Breast epithelium (tissue), 4 donors: ENCODE measurements around the gene FEZF2. TPM values are rescaled to one million over a fixed set of nuclear protein-coding genes. Genes with fewer than 3 reads are reported as not detected.

Experiments used
- DNase-seq, 2 donors: peaks; one replicate each; pipeline ENCODE4 v3.0.0-alpha.2; 2019; ENCODE audit warnings: low spot score in 2 of 2
- H3K27ac ChIP-seq, 2 donors: fragments of 200-600 bp; sonication (generic) in 1 of 2; one replicate each; pipeline ENCODE4 v1.5.1; 2016 to 2019; ENCODE audit warnings: mild to moderate bottlenecking in 1 of 2
- H3K27me3 ChIP-seq, 2 donors: fragments of 200-600 bp; sonication (generic) in 1 of 2; one replicate each; pipeline versions ENCODE4 v1.5.1 to v1.6.0; 2017 to 2019; ENCODE audit warnings: control low read depth in 1 of 2, mild to moderate bottlenecking in 1 of 2
- H3K36me3 ChIP-seq: fragments of 200-600 bp; one replicate; pipeline ENCODE4 v1.5.1; 2019
- H3K4me1 ChIP-seq, 2 donors: fragments of 200-600 bp; sonication (generic); one replicate each; pipeline ENCODE4 v1.5.1; 2016 to 2019; ENCODE audit warnings: control low read depth in 1 of 2
- H3K4me3 ChIP-seq, 3 donors: fragments of 200-600 bp; sonication (generic); 1 replicate in 2 of 3; 2 replicates in 1 of 3; pipeline ENCODE4 v1.5.1; 2016 to 2019; ENCODE audit warnings: mild to moderate bottlenecking in 3 of 3, moderate library complexity in 2 of 3
- H3K9me3 ChIP-seq, 2 donors: fragments of 200-600 bp; sonication (generic) in 1 of 2; one replicate each; pipeline ENCODE4 v1.5.1; 2016 to 2019; ENCODE audit warnings: control low read depth in 1 of 2
- POLR2A ChIP-seq: fragments of 450-650 bp; IDR thresholded peaks from one replicate; pipeline ENCODE4 v1.6.1; 2016; ENCODE audit warnings: antibody characterized with exemption, mild to moderate bottlenecking, moderate library complexity
- POLR2AphosphoS5 ChIP-seq, 3 donors: sonication (generic); formaldehyde crosslinking; IDR thresholded peaks; one replicate each; pipeline ENCODE4 v1.6.1; 2017; ENCODE audit warnings: antibody characterized with exemption in 3 of 3
- intact Hi-C: fragments of 100-400 bp; cut with DNase I; formaldehyde crosslinking; loops from one replicate; pipeline ENCODE4 v1.15.1; 2023; ENCODE audit warnings: low total_unique reads
- total RNA-seq, 3 donors: library from RNA; depleted of rRNA; stranded (reverse); fragments of >200 nt; gene quantifications; one replicate each; pipeline ENCODE4 v1.1.0, GENCODE V29; 2016
- TF ChIP-seq, protein P1 (sequence below), 3 donors: fragments of 450-650 bp; IDR thresholded peaks; one replicate each; pipeline ENCODE4 v1.5.1; 2016 to 2017; ENCODE audit warnings: antibody characterized with exemption in 3 of 3, mild to moderate bottlenecking in 3 of 3, moderate library complexity in 3 of 3

Gene FEZF2
- total RNA-seq, 3 donors from 2014 or later = not detected

DNA sequence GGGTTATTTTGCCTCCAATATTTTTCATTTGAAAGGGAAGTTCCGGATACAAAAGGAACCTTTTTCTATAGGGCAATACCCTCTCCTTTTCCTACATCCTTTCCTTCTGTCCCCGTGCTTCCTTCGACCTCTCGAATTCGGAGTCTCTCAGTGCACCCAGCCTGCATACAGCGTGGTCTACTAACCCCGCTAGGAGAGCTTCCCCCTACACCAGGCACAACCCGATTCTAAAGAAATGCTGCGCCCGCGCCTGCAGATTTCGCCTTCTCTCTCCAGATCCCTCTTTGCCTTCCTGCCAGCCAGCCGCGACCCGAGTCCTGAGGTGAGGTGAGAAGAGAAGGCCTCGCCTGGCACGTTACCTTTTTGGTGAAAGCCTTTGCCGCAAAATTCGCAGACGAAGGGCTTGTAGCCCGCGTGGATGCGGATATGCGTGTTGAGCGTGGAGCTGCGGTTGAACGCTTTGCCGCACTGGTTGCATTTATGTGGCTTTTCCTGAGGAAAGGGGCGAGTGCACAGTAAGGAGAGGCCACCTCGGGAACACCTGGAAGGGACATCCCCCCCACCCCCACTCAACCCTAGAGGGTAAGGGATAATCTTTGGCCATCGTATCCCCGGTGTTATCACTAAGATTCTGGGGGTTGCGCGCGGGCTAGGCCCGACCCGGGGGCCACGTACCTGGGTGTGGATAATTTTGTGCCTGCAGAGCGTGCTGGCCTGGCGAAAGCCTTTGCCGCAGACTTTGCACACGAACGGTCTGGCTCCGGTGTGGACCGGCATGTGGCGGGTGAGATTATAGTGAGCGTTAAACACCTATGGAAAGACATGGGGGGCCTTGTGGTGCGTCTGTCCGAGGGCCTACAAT lies 2.3 kb downstream of the FEZF2 start:
- H3K4me3 ChIP-seq = no peak overlapping the region
- TF ChIP-seq, protein P1, sequence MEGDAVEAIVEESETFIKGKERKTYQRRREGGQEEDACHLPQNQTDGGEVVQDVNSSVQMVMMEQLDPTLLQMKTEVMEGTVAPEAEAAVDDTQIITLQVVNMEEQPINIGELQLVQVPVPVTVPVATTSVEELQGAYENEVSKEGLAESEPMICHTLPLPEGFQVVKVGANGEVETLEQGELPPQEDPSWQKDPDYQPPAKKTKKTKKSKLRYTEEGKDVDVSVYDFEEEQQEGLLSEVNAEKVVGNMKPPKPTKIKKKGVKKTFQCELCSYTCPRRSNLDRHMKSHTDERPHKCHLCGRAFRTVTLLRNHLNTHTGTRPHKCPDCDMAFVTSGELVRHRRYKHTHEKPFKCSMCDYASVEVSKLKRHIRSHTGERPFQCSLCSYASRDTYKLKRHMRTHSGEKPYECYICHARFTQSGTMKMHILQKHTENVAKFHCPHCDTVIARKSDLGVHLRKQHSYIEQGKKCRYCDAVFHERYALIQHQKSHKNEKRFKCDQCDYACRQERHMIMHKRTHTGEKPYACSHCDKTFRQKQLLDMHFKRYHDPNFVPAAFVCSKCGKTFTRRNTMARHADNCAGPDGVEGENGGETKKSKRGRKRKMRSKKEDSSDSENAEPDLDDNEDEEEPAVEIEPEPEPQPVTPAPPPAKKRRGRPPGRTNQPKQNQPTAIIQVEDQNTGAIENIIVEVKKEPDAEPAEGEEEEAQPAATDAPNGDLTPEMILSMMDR (IDR thresholded peaks at IDR 0.05) = no peak
- TF ChIP-seq POLR2AphosphoS5 (IDR thresholded peaks at IDR 0.05) (no peak), POLR2A (no peak)
- H3K27ac ChIP-seq = no peak overlapping the region
- intact Hi-C loops = no loop called here
- H3K9me3 ChIP-seq = no peaks in the 10 kb centered on the region
- H3K4me1 ChIP-seq = peaks cover 0 to 10% of the 10 kb centered on the region in 2 donors
- no peak for DNase-seq
- no peaks in the 10 kb centered on the region for H3K36me3 ChIP-seq
- H3K27me3 ChIP-seq = peaks cover 0 to 88% of the 10 kb centered on the region in 2 donors

DNA sequence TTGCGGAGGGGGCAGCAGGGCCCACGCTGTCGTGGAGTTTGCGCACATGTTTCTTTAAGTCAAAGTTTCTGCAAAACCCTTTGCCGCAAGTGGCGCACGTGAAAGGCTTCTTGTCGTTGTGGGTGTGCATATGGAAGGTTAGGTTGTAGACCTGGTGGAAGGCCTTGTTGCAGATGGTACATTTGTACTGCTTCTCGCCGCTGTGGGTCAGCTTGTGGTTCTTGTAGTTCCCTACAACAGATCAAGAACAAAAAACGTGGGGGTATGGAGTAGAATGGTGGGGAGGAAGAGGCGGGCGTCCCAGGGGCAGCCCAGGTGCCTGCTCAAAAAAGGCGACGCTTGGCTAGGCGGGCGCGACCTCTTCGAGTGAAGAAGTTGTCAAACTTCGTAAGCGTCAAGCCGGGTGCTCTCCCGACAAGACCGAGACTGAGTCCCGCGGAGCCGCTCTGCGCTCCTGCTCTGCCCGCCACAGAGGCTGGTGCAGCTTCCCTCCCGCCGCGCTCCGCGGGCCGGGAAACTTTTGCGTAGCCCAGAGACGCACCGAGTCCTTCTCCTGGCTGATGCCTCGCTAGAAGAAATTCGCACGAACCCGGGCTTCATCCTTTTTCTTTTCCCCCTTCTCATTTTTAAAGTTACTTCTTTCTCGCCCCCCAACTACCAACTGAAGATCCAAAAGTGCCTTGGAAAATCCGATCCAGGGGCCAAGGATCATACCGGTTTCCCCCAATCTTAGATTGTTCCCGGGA lies 3.1 kb downstream of the FEZF2 start:
- intact Hi-C loops = no loop called here
- H3K27me3 ChIP-seq = peaks cover 0 to 80% of the 10 kb centered on the region in 2 donors
- peaks cover 0 to 10% of the 10 kb centered on the region in 2 donors for H3K4me1 ChIP-seq
- H3K27ac ChIP-seq = no peak overlapping the region
- no peaks in the 10 kb centered on the region for H3K36me3 ChIP-seq
- H3K4me3 ChIP-seq = no peak overlapping the region
- TF ChIP-seq POLR2AphosphoS5 (IDR thresholded peaks at IDR 0.05) (no peak), POLR2A (no peak)
- TF ChIP-seq, protein P1 (IDR thresholded peaks at IDR 0.05) = no peak
- DNase-seq = no peak
- H3K9me3 ChIP-seq = no peaks in the 10 kb centered on the region

DNA sequence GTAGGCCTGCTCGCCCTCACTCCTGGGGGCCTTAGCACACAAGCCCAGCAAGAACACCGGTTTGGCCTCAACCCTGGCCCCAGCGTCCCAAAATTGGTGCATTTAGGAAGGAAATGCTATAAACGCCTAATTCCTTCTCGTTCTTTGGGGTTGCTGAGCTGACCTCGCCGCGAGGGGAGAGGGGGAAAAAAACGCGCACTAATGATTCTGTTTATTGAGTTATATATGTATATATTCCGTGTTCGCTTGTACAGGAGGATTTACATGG lies 3.9 kb downstream of the FEZF2 start:
- intact Hi-C loops = no loop called here
- Histone ChIP-seq H3K9me3 (no peaks in the 10 kb centered on the region), H3K36me3 (no peaks in the 10 kb centered on the region), H3K27ac (no peak overlapping the region), H3K4me3 (peak overlapping the region in 2 of 3 donors; percentile 22 to 54), H3K27me3 (peaks cover 0 to 71% of the 10 kb centered on the region in 2 donors), H3K4me1 (peaks cover 0 to 7% of the 10 kb centered on the region in 2 donors)
- TF ChIP-seq POLR2A (no peak), POLR2AphosphoS5 (IDR thresholded peaks at IDR 0.05) (no peak)
- TF ChIP-seq, protein P1 (IDR thresholded peaks at IDR 0.05) = no peak
- no peak for DNase-seq

DNA sequence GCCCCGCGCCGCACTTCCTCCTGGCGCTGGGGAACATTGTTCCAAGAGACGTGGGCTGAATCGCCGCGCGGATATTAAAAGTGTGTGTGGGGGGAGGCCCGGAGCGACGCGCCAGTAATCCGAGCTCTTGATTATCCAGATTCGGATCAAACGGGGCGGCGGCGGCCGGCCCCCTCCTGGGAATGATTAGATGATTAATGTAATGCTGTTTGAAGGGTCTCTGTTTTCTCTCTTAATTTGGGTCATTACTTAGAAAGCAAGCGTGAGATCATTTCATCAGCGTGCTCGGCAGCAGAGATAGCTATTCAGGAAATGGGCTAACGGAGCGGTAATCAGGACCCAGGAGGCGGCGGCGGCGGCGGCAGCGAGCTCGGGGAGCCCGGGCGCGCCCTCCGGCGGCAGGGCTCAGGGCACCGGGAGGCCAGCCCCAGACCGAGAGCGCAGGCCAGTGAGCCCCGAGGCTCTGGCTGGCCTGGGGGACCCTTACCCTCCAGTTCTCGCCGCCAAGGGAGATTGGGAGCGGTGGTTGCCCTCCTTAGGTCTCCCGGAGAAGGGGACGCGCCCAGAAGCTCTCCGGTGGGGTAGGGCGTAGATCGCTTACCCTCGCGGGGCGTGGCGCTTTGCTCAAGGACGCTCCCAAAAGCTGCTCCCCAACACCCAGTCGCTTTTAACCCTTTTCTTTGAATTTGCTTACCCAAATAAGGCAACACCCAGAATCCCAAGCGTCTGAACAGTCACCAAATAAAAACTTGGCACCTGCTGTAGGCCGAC lies 4.5 kb downstream of the FEZF2 start:
- H3K36me3 ChIP-seq = no peaks in the 10 kb centered on the region
- H3K4me1 ChIP-seq = peaks cover 0 to 4% of the 10 kb centered on the region in 2 donors
- no peak for TF ChIP-seq POLR2AphosphoS5 (IDR thresholded peaks at IDR 0.05)

DNA sequence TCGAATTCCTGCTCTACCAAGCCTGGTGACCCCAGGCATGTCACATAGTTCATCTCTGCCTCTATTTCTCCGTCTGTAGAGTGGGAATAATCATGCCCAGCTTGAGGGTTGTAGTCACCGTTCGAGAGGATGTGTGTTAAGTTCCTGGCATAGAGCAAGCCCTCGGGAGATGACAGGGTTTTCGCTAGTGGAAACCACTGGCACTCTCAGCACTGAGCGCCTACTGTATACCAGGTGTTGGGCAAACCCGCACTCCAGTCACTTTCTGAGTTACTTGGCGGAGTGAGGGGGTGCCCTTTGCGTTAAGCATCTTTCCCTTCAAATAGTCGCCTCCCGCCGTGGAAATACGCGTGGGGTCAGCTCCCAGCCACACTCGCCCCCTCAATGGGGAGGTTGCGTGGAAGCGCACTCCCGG lies 5.1 kb downstream of the FEZF2 start:
- TF ChIP-seq, protein P1 (IDR thresholded peaks at IDR 0.05) = no peak
- TF ChIP-seq POLR2A (no peak), POLR2AphosphoS5 (IDR thresholded peaks at IDR 0.05) (no peak)
- peak overlapping the region in 1 of 3 donors; percentile 54 for H3K4me3 ChIP-seq
- H3K36me3 ChIP-seq = no peaks in the 10 kb centered on the region
- no peaks in the 10 kb centered on the region for H3K9me3 ChIP-seq
- H3K27me3 ChIP-seq = peaks cover 0 to 60% of the 10 kb centered on the region in 2 donors
- no peak overlapping the region for H3K27ac ChIP-seq
- intact Hi-C loops = no loop called here
- peaks cover 0 to 4% of the 10 kb centered on the region in 2 donors for H3K4me1 ChIP-seq
- DNase-seq = no peak

More for the DNA sequence above, 4.5 kb downstream of the FEZF2 start:
- no peak overlapping the region for H3K27ac ChIP-seq
- no peak for DNase-seq
- H3K27me3 ChIP-seq = peaks cover 0 to 66% of the 10 kb centered on the region in 2 donors
- H3K9me3 ChIP-seq = no peaks in the 10 kb centered on the region
- intact Hi-C loops = no loop called here
- peak overlapping the region in 2 of 3 donors; percentile 22 to 54 for H3K4me3 ChIP-seq
